D721Med (cell line): ENCODE results near the gene XPNPEP3.

Experiments
- DNase-seq: peaks from one replicate; pipeline ENCODE4 v3.0.0; 2011; ENCODE audit warnings: low spot score; ENCODE audit not compliant: insufficient read length
- FAIRE-seq: peaks from 2 replicates; lab custom pipeline; 2011; peaks lifted over from hg19 to GRCh38; lab: Jason Lieb, UNC
- CTCF ChIP-seq: IDR thresholded peaks from 2 replicates; pipeline ENCODE4 v1.5.1; 2012; ENCODE audit warnings: mild to moderate bottlenecking, control low read depth; ENCODE audit not compliant: insufficient read depth; ENCODE audit errors: missing control alignments

The XPNPEP3 gene

GRCh38 chr22:40976866-40977700, 120.1 kb downstream of the XPNPEP3 start:
- DNase-seq (no peak), FAIRE-seq (no peak)
- no peak for TF ChIP-seq CTCF

DNA sequence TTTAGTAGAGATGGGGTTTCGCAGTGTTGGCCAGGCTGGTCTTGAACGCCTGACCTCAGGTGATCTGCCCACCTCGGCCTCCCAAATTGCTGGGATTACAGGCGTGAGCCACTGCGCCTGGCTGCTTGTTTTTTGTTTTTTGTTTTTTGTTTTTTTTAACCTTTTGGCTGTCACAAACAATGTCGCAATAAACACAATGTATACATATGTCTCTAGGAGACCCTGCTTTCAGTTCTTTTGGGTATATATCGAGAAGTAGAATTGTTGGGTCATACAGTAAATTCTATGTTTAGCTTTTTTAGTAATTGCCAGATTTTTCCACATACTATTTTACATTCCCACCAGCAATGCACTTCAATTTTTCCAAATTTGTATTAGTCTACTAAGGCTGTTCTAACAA, 122.2 kb downstream of the XPNPEP3 start:
- no peak for TF ChIP-seq CTCF
- no peak for FAIRE-seq
- no peak for DNase-seq

- DNase-seq (no peak), FAIRE-seq (no peak)
- no peak for TF ChIP-seq CTCF
Observed at GRCh38 chr22:40979871-40980270, 122.9 kb downstream of the XPNPEP3 start.
